Measurements from ENCODE around the gene ZNF79. TPM values are rescaled to one million over a fixed set of nuclear protein-coding genes. Genes with fewer than 3 reads are reported as not detected.

Gene ZNF79
- total RNA-seq, 6 donors from 2014 or later = 6.1 to 18.9 (median 9.2) TPM

DNA sequence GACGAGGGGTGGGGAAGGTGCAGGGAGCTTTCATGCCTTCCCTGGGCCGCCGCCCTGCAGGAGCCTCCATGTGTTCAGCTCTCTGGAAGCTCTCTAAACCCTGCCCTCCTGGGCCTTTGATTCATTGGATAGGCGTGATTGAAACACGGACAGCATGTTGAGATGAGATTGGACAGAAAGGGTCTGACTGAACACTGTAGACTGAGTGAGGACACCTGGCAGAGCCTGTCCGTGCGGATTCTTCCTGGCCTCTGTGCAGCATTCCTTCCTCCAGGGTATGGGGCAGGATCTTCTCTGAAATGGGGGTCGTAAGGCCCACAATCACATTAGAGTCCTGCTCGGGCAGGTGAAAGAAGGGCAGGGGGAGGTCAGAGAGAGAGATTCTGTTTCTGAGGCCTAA, 14.2 kb downstream of the ZNF79 start:
- 92 to 93% methylated on average over 9 of the region's 9 CpGs for WGBS, 2 donors
- Histone ChIP-seq H3K4me1 (no peaks in the 10 kb centered on the region), H3K9me3 (no peaks in the 10 kb centered on the region), H3K36me3 (peaks cover 42 to 100% (median 85%) of the 10 kb centered on the region in 4 donors), H3K4me3 (no peak overlapping the region), H3K27me3 (no peaks in the 10 kb centered on the region), H3K27ac (no peak overlapping the region)
- no peak for DNase-seq
- TF ChIP-seq, protein P1, sequence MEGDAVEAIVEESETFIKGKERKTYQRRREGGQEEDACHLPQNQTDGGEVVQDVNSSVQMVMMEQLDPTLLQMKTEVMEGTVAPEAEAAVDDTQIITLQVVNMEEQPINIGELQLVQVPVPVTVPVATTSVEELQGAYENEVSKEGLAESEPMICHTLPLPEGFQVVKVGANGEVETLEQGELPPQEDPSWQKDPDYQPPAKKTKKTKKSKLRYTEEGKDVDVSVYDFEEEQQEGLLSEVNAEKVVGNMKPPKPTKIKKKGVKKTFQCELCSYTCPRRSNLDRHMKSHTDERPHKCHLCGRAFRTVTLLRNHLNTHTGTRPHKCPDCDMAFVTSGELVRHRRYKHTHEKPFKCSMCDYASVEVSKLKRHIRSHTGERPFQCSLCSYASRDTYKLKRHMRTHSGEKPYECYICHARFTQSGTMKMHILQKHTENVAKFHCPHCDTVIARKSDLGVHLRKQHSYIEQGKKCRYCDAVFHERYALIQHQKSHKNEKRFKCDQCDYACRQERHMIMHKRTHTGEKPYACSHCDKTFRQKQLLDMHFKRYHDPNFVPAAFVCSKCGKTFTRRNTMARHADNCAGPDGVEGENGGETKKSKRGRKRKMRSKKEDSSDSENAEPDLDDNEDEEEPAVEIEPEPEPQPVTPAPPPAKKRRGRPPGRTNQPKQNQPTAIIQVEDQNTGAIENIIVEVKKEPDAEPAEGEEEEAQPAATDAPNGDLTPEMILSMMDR (IDR thresholded peaks at IDR 0.05) = no peak
- TF ChIP-seq POLR2A (IDR thresholded peaks at IDR 0.05) = no peak
- TF ChIP-seq EP300 (IDR thresholded peaks at IDR 0.05) = no peak
- no peak for TF ChIP-seq POLR2AphosphoS5 (IDR thresholded peaks at IDR 0.05)
- no peak for ATAC-seq (ENCODE audit: low FRiP score in 2 of 2)

DNA sequence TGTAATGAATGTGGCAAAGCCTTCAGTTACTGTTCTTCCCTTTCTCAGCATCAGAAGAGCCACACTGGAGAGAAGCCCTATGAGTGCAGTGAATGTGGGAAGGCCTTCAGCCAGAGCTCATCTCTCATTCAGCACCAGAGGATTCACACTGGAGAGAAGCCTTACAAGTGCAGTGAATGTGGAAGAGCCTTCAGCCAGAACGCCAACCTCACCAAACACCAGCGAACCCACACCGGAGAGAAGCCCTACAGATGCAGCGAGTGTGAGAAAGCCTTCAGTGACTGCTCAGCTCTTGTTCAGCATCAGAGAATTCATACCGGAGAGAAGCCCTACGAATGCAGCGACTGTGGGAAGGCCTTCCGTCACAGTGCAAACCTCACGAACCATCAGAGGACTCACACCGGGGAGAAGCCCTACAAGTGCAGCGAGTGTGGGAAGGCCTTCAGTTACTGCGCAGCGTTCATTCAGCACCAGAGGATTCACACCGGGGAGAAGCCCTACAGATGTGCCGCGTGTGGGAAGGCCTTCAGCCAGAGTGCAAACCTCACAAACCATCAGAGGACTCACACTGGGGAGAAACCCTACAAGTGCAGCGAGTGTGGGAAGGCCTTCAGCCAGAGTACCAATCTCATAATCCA, 20.2 kb downstream of the ZNF79 start:
- DNase-seq (no peak), ATAC-seq (ENCODE audit: low FRiP score in 2 of 2) (no peak)
- 88 to 91% methylated on average over 17 of the region's 17 CpGs for WGBS, 2 donors
- H3K27ac ChIP-seq = no peak overlapping the region
- peaks cover 21 to 96% (median 82%) of the 10 kb centered on the region in 4 donors for H3K36me3 ChIP-seq
- peaks cover 6 to 15% (median 12%) of the 10 kb centered on the region in 4 donors for H3K4me1 ChIP-seq
- H3K4me3 ChIP-seq = no peak overlapping the region
- TF ChIP-seq EP300 (IDR thresholded peaks at IDR 0.05) (no peak), POLR2A (IDR thresholded peaks at IDR 0.05) (no peak), POLR2AphosphoS5 (IDR thresholded peaks at IDR 0.05) (no peak)
- TF ChIP-seq, protein P1 (IDR thresholded peaks at IDR 0.05) = no peak
- no peaks in the 10 kb centered on the region for H3K27me3 ChIP-seq
- H3K9me3 ChIP-seq = no peaks in the 10 kb centered on the region

DNA sequence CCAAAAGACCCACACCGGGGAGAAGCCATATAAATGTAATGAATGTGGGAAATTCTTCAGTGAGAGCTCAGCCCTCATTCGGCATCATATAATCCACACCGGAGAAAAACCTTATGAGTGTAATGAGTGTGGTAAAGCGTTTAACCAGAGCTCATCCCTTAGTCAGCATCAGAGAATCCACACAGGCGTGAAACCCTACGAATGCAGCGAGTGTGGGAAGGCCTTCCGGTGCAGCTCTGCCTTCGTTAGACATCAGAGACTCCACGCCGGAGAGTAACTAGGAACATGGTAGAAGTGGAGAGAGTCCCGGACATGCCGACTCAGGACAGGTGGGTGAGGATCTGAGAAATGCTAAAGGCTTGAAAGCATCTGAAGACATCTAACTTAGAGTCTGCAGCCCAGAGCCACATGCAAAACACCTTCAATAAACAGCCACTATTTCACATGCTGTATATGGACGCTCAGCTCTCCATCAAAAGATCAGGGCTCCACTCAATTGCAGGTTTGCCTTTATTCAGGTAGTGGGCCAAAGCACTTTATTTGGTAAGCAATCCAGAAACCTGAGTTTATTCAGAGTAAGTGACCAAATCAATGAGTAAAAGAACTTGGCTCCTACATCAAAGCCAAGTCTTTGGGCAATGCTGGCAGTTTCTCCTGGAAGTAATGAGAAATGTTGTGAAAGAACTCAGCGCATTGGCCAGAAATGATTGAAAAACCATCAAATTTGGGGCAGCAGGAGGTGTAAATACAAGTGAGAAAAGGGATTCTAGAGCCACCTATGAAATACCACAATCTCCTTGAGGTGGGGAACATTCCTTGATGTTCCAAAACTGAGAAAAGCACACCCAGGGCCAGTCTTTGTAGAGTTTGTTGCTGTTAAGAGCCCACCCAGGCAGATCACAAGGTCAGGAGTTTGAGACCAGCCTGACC, 21.0 kb downstream of the ZNF79 start:
- WGBS, 2 donors = 86 to 93% methylated on average over 14 to 15 of the region's 15 CpGs
- Histone ChIP-seq H3K4me3 (no peak overlapping the region), H3K9me3 (no peaks in the 10 kb centered on the region), H3K36me3 (peaks cover 21 to 91% (median 79%) of the 10 kb centered on the region in 4 donors), H3K4me1 (peaks cover 14 to 23% (median 19%) of the 10 kb centered on the region in 4 donors), H3K27me3 (no peaks in the 10 kb centered on the region), H3K27ac (no peak overlapping the region)
- ATAC-seq (ENCODE audit: low FRiP score in 2 of 2) (no peak), DNase-seq (no peak)
- TF ChIP-seq, protein P1 (IDR thresholded peaks at IDR 0.05) = no peak
- TF ChIP-seq POLR2A (IDR thresholded peaks at IDR 0.05) (no peak), EP300 (IDR thresholded peaks at IDR 0.05) (no peak), POLR2AphosphoS5 (IDR thresholded peaks at IDR 0.05) (no peak)

DNA sequence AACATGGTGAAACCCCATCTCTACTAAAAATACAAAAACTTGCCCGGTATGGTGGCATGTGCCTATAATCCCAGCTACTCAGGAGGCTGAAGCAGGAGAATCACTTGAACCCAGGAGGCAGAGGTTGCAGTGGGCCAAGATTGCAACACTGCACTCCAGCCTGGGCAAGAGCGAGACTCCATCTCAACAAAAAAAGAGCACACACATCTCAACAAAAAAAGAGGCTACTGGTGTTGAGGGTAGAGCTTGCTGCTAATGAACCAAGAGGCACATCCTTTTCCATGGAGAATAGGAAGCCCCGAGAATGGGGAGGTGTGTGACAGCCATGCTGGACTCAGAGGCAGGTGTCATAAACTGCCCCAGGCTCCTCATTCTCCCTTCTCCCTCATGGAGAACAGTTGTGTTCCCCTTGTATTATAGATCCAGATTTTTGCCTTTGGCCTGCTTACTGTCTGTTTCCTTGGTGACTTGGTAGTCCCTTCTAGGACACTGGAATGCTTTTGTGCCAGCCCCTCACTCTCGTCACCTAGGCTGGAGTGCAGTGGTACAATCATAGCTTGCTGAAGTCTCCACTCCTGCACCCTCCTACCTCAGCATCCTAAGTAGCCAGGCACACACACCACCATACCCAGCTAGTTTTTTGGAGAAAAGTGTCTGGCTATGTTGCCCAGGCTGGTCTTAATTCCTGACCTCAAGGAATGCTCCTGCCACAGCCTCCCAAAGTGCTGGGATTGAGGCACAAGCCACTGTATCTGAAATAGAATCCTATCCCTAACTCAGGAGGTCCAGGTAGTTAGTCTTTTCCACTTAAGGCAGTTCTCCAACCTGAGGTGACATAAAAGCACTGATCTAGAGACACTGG, 21.9 kb downstream of the ZNF79 start:
- WGBS, 2 donors = 78 to 81% methylated on average over 4 of the region's 4 CpGs
- TF ChIP-seq POLR2A (IDR thresholded peaks at IDR 0.05) (peak in 1 of 4 donors; percentile 16), POLR2AphosphoS5 (IDR thresholded peaks at IDR 0.05) (no peak)
- DNase-seq = no peak
- peaks cover 21 to 84% (median 73%) of the 10 kb centered on the region in 4 donors for H3K36me3 ChIP-seq
- H3K9me3 ChIP-seq = no peaks in the 10 kb centered on the region
- H3K27me3 ChIP-seq = no peaks in the 10 kb centered on the region
- ATAC-seq (ENCODE audit: low FRiP score in 2 of 2) = no peak
- no peak overlapping the region for H3K4me3 ChIP-seq
- H3K27ac ChIP-seq = no peak overlapping the region
- H3K4me1 ChIP-seq = peaks cover 17 to 30% (median 22%) of the 10 kb centered on the region in 4 donors

All from upper lobe of left lung (tissue), 6 donors.